DND-41 (cell line): Measurements from ENCODE around the gene NUDT22.

Experiments
- CTCF ChIP-seq: IDR thresholded peaks from 2 replicates; pipeline ENCODE4 v1.5.1; 2012; ENCODE audit warnings: borderline replicate concordance, low read length, moderate library complexity, mild to moderate bottlenecking; ENCODE audit not compliant: poor library complexity, severe bottlenecking; ENCODE audit errors: extremely low read depth
- EZH2 ChIP-seq: IDR thresholded peaks from 3 replicates; pipeline ENCODE4 v1.6.1; 2012; ENCODE audit warnings: borderline replicate concordance, low read depth, mild to moderate bottlenecking, moderate library complexity, low read length, inconsistent platforms; ENCODE audit not compliant: severe bottlenecking

- TF ChIP-seq CTCF (no peak), EZH2 (no peak)
These were observed 1.4 kb downstream of the NUDT22 start for GRCh38 chr11:64227405-64227956.
